Aorta (tissue), 5 donors: Measurements from ENCODE around the gene KRTAP6-3. TPM values are rescaled to one million over a fixed set of nuclear protein-coding genes. Genes with fewer than 3 reads are reported as not detected.

Experiments used
- ATAC-seq: fragments of 200-7000 bp; cut with Tn5 transposase; one replicate; pipeline ENCODE4 v1.9.1; 2022; ENCODE audit warnings: moderate library complexity; ENCODE audit not compliant: low FRiP score
- DNase-seq, 2 donors: peaks; one replicate each; pipeline ENCODE4 v3.0.0-alpha.2; 2020
- H3K27ac ChIP-seq, 2 donors: one replicate each; pipeline ENCODE4 v1.5.1; 2013; ENCODE audit warnings: low read length in 2 of 2, mild to moderate bottlenecking in 2 of 2, moderate library complexity in 2 of 2, control low read depth in 1 of 2, inconsistent platforms in 1 of 2, low read depth in 1 of 2
- H3K27me3 ChIP-seq, 2 donors: one replicate each; pipeline ENCODE4 v1.6.1; 2013; ENCODE audit warnings: control low read depth in 1 of 2, low read length in 1 of 2, mild to moderate bottlenecking in 1 of 2, moderate library complexity in 1 of 2; ENCODE audit not compliant: insufficient read depth in 2 of 2, control insufficient read depth in 1 of 2
- H3K36me3 ChIP-seq, 2 donors: one replicate each; pipeline ENCODE4 v1.6.1; 2013; ENCODE audit warnings: control low read depth in 1 of 2, low read length in 1 of 2, mild to moderate bottlenecking in 1 of 2; ENCODE audit not compliant: insufficient read depth in 2 of 2, control insufficient read depth in 1 of 2
- H3K4me1 ChIP-seq, 2 donors: one replicate each; pipeline ENCODE4 v1.6.1; 2013; ENCODE audit warnings: low read length in 2 of 2, control low read depth in 1 of 2, mild to moderate bottlenecking in 1 of 2, moderate library complexity in 1 of 2; ENCODE audit not compliant: insufficient read depth in 2 of 2, control insufficient read depth in 1 of 2
- H3K4me3 ChIP-seq, 2 donors: one replicate each; pipeline ENCODE4 v1.5.1; 2013; ENCODE audit warnings: low read length in 2 of 2, control low read depth in 1 of 2, mild to moderate bottlenecking in 1 of 2
- H3K9me3 ChIP-seq: one replicate; pipeline ENCODE4 v1.6.1; 2013; ENCODE audit warnings: mild to moderate bottlenecking, low read length; ENCODE audit not compliant: control insufficient read depth
- WGBS, 2 donors: extraction: QIAGEN DNeasy Blood & Tissue Kit; methylation state at CpG; one replicate each; pipeline ENCODE4 v1.1.7; 2013; 5-methylcytosine and 5-hydroxymethylcytosine counted together
- intact Hi-C, 2 donors: fragments of 100-400 bp; cut with DNase I; formaldehyde crosslinking; loops; one replicate each; pipeline versions ENCODE4 v1.14.2 to v1.15.0; 2022
- long read RNA-seq, 2 donors: library from polyadenylated mRNA; unstranded; transcript quantifications; one replicate each; pipeline ENCODE4 v2.0.0, GENCODE V29; 2020 to 2021
- polyA plus RNA-seq, 2 donors: library from polyadenylated mRNA; stranded (reverse); fragments of 200-250 nt; gene quantifications; one replicate each; pipeline ENCODE4 v1.2.3, GENCODE V29; 2013
- total RNA-seq, 2 donors: library from RNA; stranded (reverse); fragmentation: NEBNext Ultra II Directional; extraction: Animal tissue kit (Norgen Biotek cat#: 25700); gene quantifications; one replicate each; pipeline ENCODE4 v1.2.1, GENCODE V29; 2021
- donor health status: healthy with polysubstance abuse.
- donor health status: Bipolar disorder and iron deficiency.
- donor health status: DM: no; HTN: no; CAD: no.
- donor health status: DM: no; HTN: no; CAD: no.
- donor health status: DM: yes; HTN: yes; CAD: no.

The KRTAP6-3 gene
- total RNA-seq (not detected), polyA plus RNA-seq (not detected)
- long read RNA-seq, donor 1, result 0 reads
- long read RNA-seq, donor 2, result 0 reads

GRCh38 chr21:30592140-30592539 is at the start of gene KRTAP6-3:
Gene KRTAP6-3, plus strand, starts transcription at chr21:30592440. Its CDS starts 6 bp downstream, at chr21:30592446.
- Histone ChIP-seq H3K9me3 (no peaks in the 10 kb centered on the region), H3K27me3 (no peaks in the 10 kb centered on the region), H3K27ac (no peak within 1 kb of the TSS), H3K4me1 (no peaks in the 10 kb centered on the region), H3K4me3 (no peak within 1 kb of the TSS), H3K36me3 (no peaks in the 10 kb centered on the region)
- intact Hi-C loops, result no loop called here
- ATAC-seq, result no peak
- no peak for DNase-seq
- 95 to 98% methylated on average over 4 of the region's 4 CpGs for WGBS, 2 donors

GRCh38 chr21:30552782-30553181 is 39.5 kb upstream of the KRTAP6-3 start:
- 54 to 63% methylated on average over 1 of the region's 1 CpG for WGBS, 2 donors
- H3K4me3 ChIP-seq, result no peak overlapping the region
- no peaks in the 10 kb centered on the region for H3K4me1 ChIP-seq
- H3K36me3 ChIP-seq, result no peaks in the 10 kb centered on the region
- peaks cover 1% of the 10 kb centered on the region for H3K9me3 ChIP-seq
- H3K27me3 ChIP-seq, result no peaks in the 10 kb centered on the region
- H3K27ac ChIP-seq, result no peak overlapping the region
- ATAC-seq, result no peak
- intact Hi-C loops, result no loop called here
- no peak for DNase-seq

GRCh38 chr21:30555095-30555494 is 37.1 kb upstream of the KRTAP6-3 start:
- H3K27me3 ChIP-seq, result no peaks in the 10 kb centered on the region
- H3K36me3 ChIP-seq, result no peaks in the 10 kb centered on the region
- DNase-seq (no peak), ATAC-seq (no peak)
- 89 to 92% methylated on average over 2 of the region's 2 CpGs for WGBS, 2 donors
- intact Hi-C loops, result no loop called here
- H3K27ac ChIP-seq, result no peak overlapping the region
- H3K9me3 ChIP-seq, result peaks cover 1% of the 10 kb centered on the region
- H3K4me1 ChIP-seq, result no peaks in the 10 kb centered on the region
- no peak overlapping the region for H3K4me3 ChIP-seq

GRCh38 chr21:30561264-30561895 is 30.9 kb upstream of the KRTAP6-3 start, which contains the start of gene KRTAP19-7:
Gene KRTAP19-7, minus strand, starts transcription at chr21:30561314. Its CDS starts 25 bp downstream, at chr21:30561289.
- ATAC-seq (no peak), DNase-seq (no peak)
- no peaks in the 10 kb centered on the region for H3K4me1 ChIP-seq
- no peaks in the 10 kb centered on the region for H3K27me3 ChIP-seq
- no peaks in the 10 kb centered on the region for H3K36me3 ChIP-seq
- no peaks in the 10 kb centered on the region for H3K9me3 ChIP-seq
- H3K27ac ChIP-seq, result no peak within 1 kb of the TSS
- no peak within 1 kb of the TSS for H3K4me3 ChIP-seq
- 77 to 86% methylated on average over 2 of the region's 2 CpGs for WGBS, 2 donors
- intact Hi-C loops, result no loop called here

GRCh38 chr21:30561957-30562356 is 30.3 kb upstream of the KRTAP6-3 start:
- Histone ChIP-seq H3K4me3 (no peak overlapping the region), H3K27me3 (no peaks in the 10 kb centered on the region), H3K4me1 (no peaks in the 10 kb centered on the region), H3K27ac (no peak overlapping the region), H3K36me3 (no peaks in the 10 kb centered on the region), H3K9me3 (no peaks in the 10 kb centered on the region)
- 69 to 76% methylated on average over 2 of the region's 2 CpGs for WGBS, 2 donors
- no peak for ATAC-seq
- no peak for DNase-seq
- intact Hi-C loops, result no loop called here

- Histone ChIP-seq H3K27me3 (no peaks in the 10 kb centered on the region), H3K9me3 (no peaks in the 10 kb centered on the region), H3K4me3 (no peak overlapping the region), H3K27ac (no peak overlapping the region), H3K4me1 (no peaks in the 10 kb centered on the region), H3K36me3 (no peaks in the 10 kb centered on the region)
- 68 to 75% methylated on average over 6 of the region's 6 CpGs for WGBS, 2 donors
- intact Hi-C loops, result no loop called here
- ATAC-seq (no peak), DNase-seq (no peak)
These were observed 29.2 kb upstream of the KRTAP6-3 start for GRCh38 chr21:30563072-30563471.

GRCh38 chr21:30563630-30564029 is 28.6 kb upstream of the KRTAP6-3 start:
- intact Hi-C loops, result no loop called here
- H3K4me3 ChIP-seq, result no peak overlapping the region
- H3K9me3 ChIP-seq, result no peaks in the 10 kb centered on the region
- DNase-seq (no peak), ATAC-seq (no peak)
- H3K27me3 ChIP-seq, result no peaks in the 10 kb centered on the region
- 91 to 92% methylated on average over 2 of the region's 2 CpGs for WGBS, 2 donors
- H3K27ac ChIP-seq, result no peak overlapping the region
- H3K36me3 ChIP-seq, result no peaks in the 10 kb centered on the region
- no peaks in the 10 kb centered on the region for H3K4me1 ChIP-seq

- DNase-seq, result no peak
- Histone ChIP-seq H3K27me3 (no peaks in the 10 kb centered on the region), H3K36me3 (no peaks in the 10 kb centered on the region), H3K9me3 (no peaks in the 10 kb centered on the region), H3K4me3 (no peak overlapping the region), H3K4me1 (no peaks in the 10 kb centered on the region), H3K27ac (no peak overlapping the region)
- ATAC-seq, result no peak
- intact Hi-C loops, result no loop called here
These were observed 24.6 kb upstream of the KRTAP6-3 start for GRCh38 chr21:30567617-30568016.

- ATAC-seq (no peak), DNase-seq (no peak)
- Histone ChIP-seq H3K36me3 (no peaks in the 10 kb centered on the region), H3K9me3 (peaks cover 1% of the 10 kb centered on the region), H3K4me3 (no peak overlapping the region), H3K27ac (no peak overlapping the region), H3K4me1 (no peaks in the 10 kb centered on the region), H3K27me3 (no peaks in the 10 kb centered on the region)
- intact Hi-C loops, result no loop called here
These were observed 14.5 kb upstream of the KRTAP6-3 start for GRCh38 chr21:30577766-30578165.
